ENCODE measurements around the gene ZNF330.

GRCh38 chr4:141177171-141177570 is 43.5 kb upstream of the ZNF330 start:
- TF ChIP-seq EZH2phosphoT487 (IDR thresholded peaks at IDR 0.05; ENCODE audit: unreplicated experiment) (no peak), CTCF (conservative IDR thresholded peaks at IDR 0.05; ENCODE audit: low read depth in 2 of 2) (no peak), REST (IDR thresholded peaks at IDR 0.05; ENCODE audit: unreplicated experiment) (no peak), POLR2AphosphoS5 (IDR thresholded peaks at IDR 0.05; ENCODE audit: low read depth) (no peak), JUNB (IDR thresholded peaks at IDR 0.05; ENCODE audit: unreplicated experiment) (no peak), EZH2 (IDR thresholded peaks at IDR 0.05; ENCODE audit: low read depth, unreplicated experiment) (no peak), CREB1 (CRISPR knock-in tag; IDR thresholded peaks at IDR 0.05; ENCODE audit: low read depth) (no peak), ETS1 (IDR thresholded peaks at IDR 0.05) (no peak), ZNF114 (CRISPR knock-in tag; IDR thresholded peaks at IDR 0.05) (no peak), NANOG (IDR thresholded peaks at IDR 0.05; ENCODE audit: borderline replicate concordance) (no peak)
